AG04449 (cell line): ENCODE data around the gene CACNA1B.
"Not testable (repeated sequence)": the region's sequence is repeated elsewhere in the genome, so short reads cannot be mapped to it uniquely, and the experiment has no call there.

ENCODE experiments used
- CTCF ChIA-PET: fragments of 350-600 bp; formaldehyde crosslinking; extraction: SDS; loops from one replicate; lab custom pipeline; 2021; ENCODE audit warnings: antibody characterized with exemption; lab: Yijun Ruan, JAX
- POLR2A ChIA-PET: fragments of 400-600, 350-600 bp; formaldehyde crosslinking; extraction: SDS; loops from one replicate; lab custom pipeline; 2020; ENCODE audit warnings: antibody characterized with exemption, inconsistent platforms; lab: Yijun Ruan, JAX
- DNase-seq: peaks from one replicate; pipeline ENCODE4 v3.0.0-alpha.2; 2010; ENCODE audit warnings: low read depth, low spot score
- H3K4me3 ChIP-seq: 2 replicates; pipeline ENCODE4 v1.5.1; 2011; ENCODE audit warnings: low read depth, mild to moderate bottlenecking, control low read depth, low read length
- TF ChIP-seq, protein P1 (sequence below): IDR thresholded peaks from one replicate; pipeline ENCODE4 v1.5.1; 2011; ENCODE audit warnings: mild to moderate bottlenecking, moderate library complexity, low read length, control low read depth, inconsistent platforms; ENCODE audit not compliant: insufficient read depth; ENCODE audit errors: missing control alignments

CACNA1B gene

DNA sequence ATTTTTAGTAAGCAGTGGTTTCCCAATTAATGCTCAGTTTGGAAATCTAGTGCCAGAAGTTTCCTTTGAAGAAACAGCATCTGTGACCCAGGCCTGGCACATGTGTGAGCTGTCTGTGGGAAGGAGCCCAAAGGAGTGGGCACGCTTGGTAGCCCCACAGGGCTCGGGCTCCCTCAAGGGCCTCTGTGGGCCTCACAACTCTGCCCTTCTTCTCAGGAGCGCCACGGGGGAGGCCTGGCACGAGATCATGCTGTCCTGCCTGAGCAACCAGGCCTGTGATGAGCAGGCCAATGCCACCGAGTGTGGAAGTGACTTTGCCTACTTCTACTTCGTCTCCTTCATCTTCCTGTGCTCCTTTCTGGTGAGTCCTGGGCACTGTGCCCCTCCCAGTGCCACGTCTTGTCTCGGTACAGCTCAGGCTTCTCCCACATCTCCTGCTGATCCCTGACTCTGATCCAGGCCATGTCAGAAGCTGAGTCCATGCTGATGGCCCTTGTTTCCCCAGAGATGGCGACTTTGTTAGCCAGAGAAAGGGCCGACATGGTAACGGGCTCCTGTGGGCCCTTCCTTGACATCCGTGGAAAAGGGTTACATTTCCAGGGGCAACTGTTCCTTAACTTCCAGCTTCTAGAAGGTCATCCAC, 200.4 kb downstream of the CACNA1B start:
- DNase-seq = no peak
- CTCF ChIA-PET = no interaction called here
- TF ChIP-seq, protein P1, sequence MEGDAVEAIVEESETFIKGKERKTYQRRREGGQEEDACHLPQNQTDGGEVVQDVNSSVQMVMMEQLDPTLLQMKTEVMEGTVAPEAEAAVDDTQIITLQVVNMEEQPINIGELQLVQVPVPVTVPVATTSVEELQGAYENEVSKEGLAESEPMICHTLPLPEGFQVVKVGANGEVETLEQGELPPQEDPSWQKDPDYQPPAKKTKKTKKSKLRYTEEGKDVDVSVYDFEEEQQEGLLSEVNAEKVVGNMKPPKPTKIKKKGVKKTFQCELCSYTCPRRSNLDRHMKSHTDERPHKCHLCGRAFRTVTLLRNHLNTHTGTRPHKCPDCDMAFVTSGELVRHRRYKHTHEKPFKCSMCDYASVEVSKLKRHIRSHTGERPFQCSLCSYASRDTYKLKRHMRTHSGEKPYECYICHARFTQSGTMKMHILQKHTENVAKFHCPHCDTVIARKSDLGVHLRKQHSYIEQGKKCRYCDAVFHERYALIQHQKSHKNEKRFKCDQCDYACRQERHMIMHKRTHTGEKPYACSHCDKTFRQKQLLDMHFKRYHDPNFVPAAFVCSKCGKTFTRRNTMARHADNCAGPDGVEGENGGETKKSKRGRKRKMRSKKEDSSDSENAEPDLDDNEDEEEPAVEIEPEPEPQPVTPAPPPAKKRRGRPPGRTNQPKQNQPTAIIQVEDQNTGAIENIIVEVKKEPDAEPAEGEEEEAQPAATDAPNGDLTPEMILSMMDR = no peak
- no peak overlapping the region for H3K4me3 ChIP-seq
- POLR2A ChIA-PET = no interaction called here

DNA sequence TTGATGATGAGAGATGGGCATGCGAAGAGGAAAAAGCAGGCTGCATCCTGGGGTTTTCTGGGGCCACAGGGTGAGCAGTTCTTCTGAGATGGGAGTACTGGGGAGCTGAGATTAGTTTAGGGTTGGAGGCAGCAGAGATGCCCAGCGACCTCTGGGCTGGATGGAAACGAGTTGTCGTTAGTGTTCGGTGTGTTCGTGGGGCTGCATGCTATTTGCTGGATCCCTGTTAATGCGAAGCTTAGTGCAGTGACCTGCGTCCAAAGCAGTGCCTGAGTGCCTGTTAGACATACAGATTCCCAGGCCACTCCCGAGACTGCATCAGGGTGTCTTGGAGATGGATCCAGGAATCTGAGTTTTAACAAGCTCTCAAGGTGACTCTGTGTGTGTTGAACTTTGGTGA, 201.3 kb downstream of the CACNA1B start:
- POLR2A ChIA-PET = no interaction called here
- CTCF ChIA-PET = no interaction called here
- TF ChIP-seq, protein P1 = no peak
- no peak for DNase-seq
- H3K4me3 ChIP-seq = no peak overlapping the region

GRCh38 chr9:138080979-138081378, 203.4 kb downstream of the CACNA1B start:
- ChIA-PET POLR2A (no interaction called here), CTCF (no interaction called here)
- TF ChIP-seq, protein P1 = no peak
- H3K4me3 ChIP-seq = no peak overlapping the region
- DNase-seq = no peak

DNA sequence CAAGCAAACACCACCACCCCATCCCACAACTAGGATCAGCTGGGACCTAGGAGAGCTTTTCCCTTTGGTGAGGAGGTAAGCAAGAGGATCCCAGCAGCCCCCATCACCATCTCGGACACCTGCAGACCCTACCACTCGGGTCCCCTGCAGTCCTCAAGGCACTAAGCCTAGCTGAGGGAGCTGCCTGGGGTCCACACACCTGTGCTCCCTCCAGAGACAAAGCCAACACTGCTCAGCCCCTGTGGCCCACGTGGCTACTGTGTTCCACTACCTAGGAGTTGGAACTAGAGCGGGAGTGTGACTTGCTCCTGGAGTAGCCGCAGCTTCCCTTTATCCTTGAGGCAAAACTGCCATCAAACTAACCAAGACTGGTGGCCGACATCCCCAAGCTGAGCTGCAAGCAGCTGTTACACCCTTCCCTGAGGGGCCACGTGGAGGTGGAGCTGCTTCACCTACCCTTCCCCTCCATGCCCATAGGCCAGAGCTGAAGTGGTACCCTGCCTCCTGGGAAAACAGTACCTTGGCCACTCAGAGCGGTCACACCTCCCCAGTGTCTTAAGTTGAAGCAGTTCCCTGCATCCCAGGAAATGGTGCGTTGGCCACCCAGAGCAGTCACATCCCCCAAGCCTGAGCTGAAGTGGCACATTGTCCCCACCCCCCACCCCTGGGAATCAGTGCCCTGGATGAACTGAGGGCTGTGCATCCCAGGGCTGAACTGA, 205.5 kb downstream of the CACNA1B start:
- TF ChIP-seq, protein P1 = no peak
- H3K4me3 ChIP-seq = no peak overlapping the region
- POLR2A ChIA-PET = no interaction called here
- CTCF ChIA-PET = no interaction called here
- no peak for DNase-seq

DNA sequence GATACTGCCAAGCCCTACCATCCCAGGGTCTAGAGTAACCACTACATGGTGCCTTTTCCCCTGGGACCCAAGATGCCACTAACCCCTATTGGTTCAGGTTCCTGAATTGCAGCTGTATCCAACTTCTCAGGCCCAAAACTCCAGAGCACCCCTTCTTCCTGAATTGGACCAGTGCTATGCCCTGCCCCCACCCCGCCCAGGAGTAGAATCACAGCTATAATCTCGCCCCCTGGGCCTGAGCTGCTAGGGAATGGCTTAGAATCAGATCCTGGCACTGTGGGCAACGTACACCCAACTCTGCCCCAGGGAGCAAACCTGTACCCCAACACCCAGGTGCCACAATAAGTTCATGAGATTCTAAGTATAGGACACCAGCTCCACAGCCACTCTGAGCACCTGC, 206.3 kb downstream of the CACNA1B start:
- CTCF ChIA-PET = no interaction called here
- no peak for DNase-seq
- TF ChIP-seq, protein P1 = no peak
- POLR2A ChIA-PET = no interaction called here
- H3K4me3 ChIP-seq = no peak overlapping the region

DNA sequence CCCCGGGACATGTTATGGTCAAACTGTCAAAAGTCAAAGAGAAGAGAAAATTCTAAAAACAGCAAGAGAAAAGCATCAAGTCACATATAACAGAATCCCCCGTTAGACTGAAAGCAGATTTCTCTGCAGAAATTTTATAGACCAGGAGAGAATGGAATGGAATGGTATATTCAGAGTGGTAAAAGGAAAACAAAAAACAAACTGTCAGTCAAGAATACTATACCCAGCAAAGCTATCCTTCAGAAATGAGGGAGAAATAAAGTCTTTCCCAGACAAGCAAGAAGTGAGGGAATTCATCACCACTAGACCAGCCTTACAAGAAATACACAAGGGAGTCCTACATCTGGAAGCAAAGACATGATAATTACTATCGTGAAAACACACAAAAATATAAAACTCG, 208.0 kb downstream of the CACNA1B start:
- CTCF ChIA-PET = no interaction called here

DNA sequence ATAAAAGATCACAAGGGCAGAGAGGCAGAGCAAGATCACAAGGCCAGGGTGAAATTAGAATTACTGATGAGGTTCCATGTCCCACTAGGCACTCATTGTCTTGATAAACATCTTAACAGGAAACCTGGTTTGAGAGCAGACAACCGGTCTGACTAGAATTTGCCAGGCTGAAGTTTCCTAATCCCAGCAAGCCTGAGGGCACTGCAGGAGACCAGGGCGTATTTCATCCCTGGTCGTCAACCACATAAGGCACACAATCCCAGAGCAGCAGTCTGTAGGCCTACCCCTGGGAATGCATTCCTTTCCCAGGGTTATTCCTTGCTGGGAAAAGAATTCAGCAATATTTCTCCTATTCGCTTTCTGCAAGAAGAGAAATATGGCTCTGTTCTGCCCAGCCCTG, 214.5 kb downstream of the CACNA1B start:
- DNase-seq, H3K4me3 ChIP-seq, POLR2A ChIA-PET, CTCF ChIA-PET: not testable (repeated sequence)

More for the DNA sequence above, 208.0 kb downstream of the CACNA1B start:
- TF ChIP-seq, protein P1 = no peak
- no peak for DNase-seq
- H3K4me3 ChIP-seq = no peak overlapping the region
- POLR2A ChIA-PET = no interaction called here
